ENCODE data around the gene NADK. TPM values are rescaled to one million over a fixed set of nuclear protein-coding genes. Genes with fewer than 3 reads are reported as not detected.

The NADK gene
- total RNA-seq, 1 experiment from 2014 or later, result 107 TPM

DNA sequence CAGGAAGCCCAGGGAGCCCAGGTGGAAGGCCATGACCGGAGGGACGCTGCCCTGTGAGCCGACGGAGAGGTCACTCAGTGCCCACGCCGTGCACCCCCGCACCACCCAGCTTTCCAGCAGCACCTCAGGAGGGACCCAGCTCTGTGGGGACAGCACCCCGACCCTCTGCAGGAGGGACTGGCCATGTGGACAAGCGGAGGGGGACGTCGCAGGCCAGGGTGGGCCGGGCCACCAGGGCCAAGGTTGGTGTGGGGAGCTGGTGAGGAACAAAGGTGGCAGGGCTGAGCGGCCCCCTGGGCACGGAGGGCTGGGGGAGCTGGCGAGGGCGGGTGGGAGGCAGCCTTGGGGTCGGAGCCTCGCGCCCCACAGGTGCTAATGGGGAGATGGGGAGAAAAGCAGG, 22.8 kb downstream of the NADK start:
- ChIA-PET CTCF (interaction anchor here (0.6 kb wide), 1 partner anchor 34 kb away, joined by 3 read pairs; no protein-coding TSS in a partner anchor), POLR2A (no interaction called here)
- intact Hi-C loops (cut with micrococcal nuclease), result no loop called here
- TF ChIP-seq, protein P1, sequence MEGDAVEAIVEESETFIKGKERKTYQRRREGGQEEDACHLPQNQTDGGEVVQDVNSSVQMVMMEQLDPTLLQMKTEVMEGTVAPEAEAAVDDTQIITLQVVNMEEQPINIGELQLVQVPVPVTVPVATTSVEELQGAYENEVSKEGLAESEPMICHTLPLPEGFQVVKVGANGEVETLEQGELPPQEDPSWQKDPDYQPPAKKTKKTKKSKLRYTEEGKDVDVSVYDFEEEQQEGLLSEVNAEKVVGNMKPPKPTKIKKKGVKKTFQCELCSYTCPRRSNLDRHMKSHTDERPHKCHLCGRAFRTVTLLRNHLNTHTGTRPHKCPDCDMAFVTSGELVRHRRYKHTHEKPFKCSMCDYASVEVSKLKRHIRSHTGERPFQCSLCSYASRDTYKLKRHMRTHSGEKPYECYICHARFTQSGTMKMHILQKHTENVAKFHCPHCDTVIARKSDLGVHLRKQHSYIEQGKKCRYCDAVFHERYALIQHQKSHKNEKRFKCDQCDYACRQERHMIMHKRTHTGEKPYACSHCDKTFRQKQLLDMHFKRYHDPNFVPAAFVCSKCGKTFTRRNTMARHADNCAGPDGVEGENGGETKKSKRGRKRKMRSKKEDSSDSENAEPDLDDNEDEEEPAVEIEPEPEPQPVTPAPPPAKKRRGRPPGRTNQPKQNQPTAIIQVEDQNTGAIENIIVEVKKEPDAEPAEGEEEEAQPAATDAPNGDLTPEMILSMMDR (IDR thresholded peaks at IDR 0.05; ENCODE audit: unreplicated experiment), result no peak
- BruUV-seq (replicated peaks), result no TSS peak
- peaks cover 72% of the 10 kb centered on the region for H3K36me3 Mint-ChIP-seq (ENCODE audit: insufficient read depth, unreplicated experiment)
- DNase-seq (ENCODE audit: unreplicated experiment), result no peak
- H3K4me1 Mint-ChIP-seq (ENCODE audit: insufficient read depth, unreplicated experiment), result peaks cover 17% of the 10 kb centered on the region
- H3K27me3 Mint-ChIP-seq (ENCODE audit: insufficient read depth, unreplicated experiment), result no peaks in the 10 kb centered on the region
- no peak overlapping the region for H3K4me3 Mint-ChIP-seq (ENCODE audit: unreplicated experiment)
- H3K27ac Mint-ChIP-seq (ENCODE audit: low read depth, unreplicated experiment), result no peak overlapping the region
- no peaks in the 10 kb centered on the region for H3K9me3 Mint-ChIP-seq (ENCODE audit: unreplicated experiment)

GRCh38 chr1:1754051-1754815, 24.0 kb downstream of the NADK start:
- intact Hi-C loops (cut with micrococcal nuclease), result no loop called here
- POLR2A ChIA-PET, result interaction anchor here (0.6 kb wide), 1 partner anchor 730 kb away, joined by 3 read pairs; no protein-coding TSS in a partner anchor
- Mint-ChIP-seq H3K27ac (ENCODE audit: low read depth, unreplicated experiment) (no peak overlapping the region), H3K4me3 (ENCODE audit: unreplicated experiment) (no peak overlapping the region), H3K4me1 (ENCODE audit: insufficient read depth, unreplicated experiment) (peaks cover 15% of the 10 kb centered on the region), H3K27me3 (ENCODE audit: insufficient read depth, unreplicated experiment) (no peaks in the 10 kb centered on the region), H3K36me3 (ENCODE audit: insufficient read depth, unreplicated experiment) (peaks cover 65% of the 10 kb centered on the region), H3K9me3 (ENCODE audit: unreplicated experiment) (no peaks in the 10 kb centered on the region)
- no peak for DNase-seq (ENCODE audit: unreplicated experiment)
- TF ChIP-seq, protein P1 (IDR thresholded peaks at IDR 0.05; ENCODE audit: unreplicated experiment), result no peak
- CTCF ChIA-PET, result no interaction called here
- no TSS peak for BruUV-seq (replicated peaks)

DNA sequence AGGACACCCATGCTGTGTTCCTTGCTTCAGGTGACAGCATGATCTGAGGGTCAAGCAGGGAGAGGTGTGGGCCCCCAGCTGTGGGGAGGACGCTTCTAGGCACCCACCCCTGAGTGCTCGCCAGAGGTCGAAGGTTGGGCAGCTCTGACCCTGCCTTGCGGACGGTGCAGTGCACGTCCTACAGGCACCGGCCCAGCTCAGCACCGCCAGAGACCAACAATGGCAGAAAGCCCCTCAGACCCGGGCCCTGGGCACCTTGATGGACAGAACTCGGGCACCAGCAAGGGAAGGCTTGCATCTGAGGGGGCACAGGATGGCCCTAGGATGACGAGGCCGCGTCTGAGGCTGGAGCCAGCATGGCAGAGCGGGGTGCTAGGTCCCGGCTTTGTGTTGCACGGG, 24.7 kb downstream of the NADK start:
- intact Hi-C loops (cut with micrococcal nuclease), result no loop called here
- H3K9me3 Mint-ChIP-seq (ENCODE audit: unreplicated experiment), result no peaks in the 10 kb centered on the region
- H3K4me3 Mint-ChIP-seq (ENCODE audit: unreplicated experiment), result no peak overlapping the region
- BruUV-seq (replicated peaks), result no TSS peak
- peaks cover 9% of the 10 kb centered on the region for H3K4me1 Mint-ChIP-seq (ENCODE audit: insufficient read depth, unreplicated experiment)
- H3K27me3 Mint-ChIP-seq (ENCODE audit: insufficient read depth, unreplicated experiment), result no peaks in the 10 kb centered on the region
- TF ChIP-seq, protein P1 (IDR thresholded peaks at IDR 0.05; ENCODE audit: unreplicated experiment), result no peak
- ChIA-PET POLR2A (no interaction called here), CTCF (no interaction called here)
- H3K27ac Mint-ChIP-seq (ENCODE audit: low read depth, unreplicated experiment), result no peak overlapping the region
- H3K36me3 Mint-ChIP-seq (ENCODE audit: insufficient read depth, unreplicated experiment), result peaks cover 59% of the 10 kb centered on the region
- DNase-seq (ENCODE audit: unreplicated experiment), result no peak

- no peak for DNase-seq (ENCODE audit: unreplicated experiment)
- Mint-ChIP-seq H3K27ac (ENCODE audit: low read depth, unreplicated experiment) (no peak overlapping the region), H3K9me3 (ENCODE audit: unreplicated experiment) (no peaks in the 10 kb centered on the region), H3K27me3 (ENCODE audit: insufficient read depth, unreplicated experiment) (no peaks in the 10 kb centered on the region), H3K4me3 (ENCODE audit: unreplicated experiment) (no peak overlapping the region), H3K4me1 (ENCODE audit: insufficient read depth, unreplicated experiment) (peaks cover 2% of the 10 kb centered on the region), H3K36me3 (ENCODE audit: insufficient read depth, unreplicated experiment) (peaks cover 52% of the 10 kb centered on the region)
- ChIA-PET CTCF (no interaction called here), POLR2A (no interaction called here)
- no TSS peak for BruUV-seq (replicated peaks)
- intact Hi-C loops (cut with micrococcal nuclease), result no loop called here
- TF ChIP-seq, protein P1 (IDR thresholded peaks at IDR 0.05; ENCODE audit: unreplicated experiment), result no peak
These were observed 25.3 kb downstream of the NADK start for GRCh38 chr1:1752636-1753606.

All from MCF 10A (cell line).